Measurements from ENCODE around the gene YWHAH.

YWHAH gene

DNA sequence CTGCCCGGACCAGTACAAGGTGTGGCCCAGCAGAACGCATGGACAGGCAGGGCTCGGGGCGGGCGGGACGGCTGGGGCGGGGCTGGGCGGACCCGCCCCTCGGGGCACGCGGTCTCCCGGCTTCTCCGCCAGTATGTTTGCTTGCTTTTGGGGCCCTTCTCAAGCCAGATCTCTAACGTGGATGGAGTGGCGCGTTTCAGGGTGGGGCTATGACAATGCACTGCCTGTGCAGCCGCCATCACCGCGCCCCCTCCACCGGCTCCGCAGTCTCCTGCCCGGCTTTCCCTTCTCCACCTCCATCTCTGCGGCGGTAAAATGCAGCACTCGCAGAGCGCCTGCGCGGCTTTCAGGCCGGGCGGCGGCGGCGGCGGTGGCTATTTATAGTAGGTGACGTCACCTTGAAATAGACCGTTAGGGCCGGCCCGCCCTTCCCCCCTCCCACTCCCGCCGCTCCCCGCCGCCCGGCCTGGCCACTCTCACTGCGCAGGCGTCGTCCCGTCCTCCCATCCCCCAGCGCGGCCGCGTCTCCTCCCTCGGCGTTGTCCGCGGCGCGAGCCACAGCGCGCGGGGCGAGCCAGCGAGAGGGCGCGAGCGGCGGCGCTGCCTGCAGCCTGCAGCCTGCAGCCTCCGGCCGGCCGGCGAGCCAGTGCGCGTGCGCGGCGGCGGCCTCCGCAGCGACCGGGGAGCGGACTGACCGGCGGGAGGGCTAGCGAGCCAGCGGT lies at the start of gene YWHAH:
TSS of gene YWHAH (plus strand) at position 558 of the 722 bp plus-strand sequence. CDS start 199 bp downstream, outside the sequence.
- peak within 1 kb of the TSS; percentile 82 for H3K4me3 ChIP-seq (ENCODE audit: low read depth, low read length)
- TF ChIP-seq, protein P1, sequence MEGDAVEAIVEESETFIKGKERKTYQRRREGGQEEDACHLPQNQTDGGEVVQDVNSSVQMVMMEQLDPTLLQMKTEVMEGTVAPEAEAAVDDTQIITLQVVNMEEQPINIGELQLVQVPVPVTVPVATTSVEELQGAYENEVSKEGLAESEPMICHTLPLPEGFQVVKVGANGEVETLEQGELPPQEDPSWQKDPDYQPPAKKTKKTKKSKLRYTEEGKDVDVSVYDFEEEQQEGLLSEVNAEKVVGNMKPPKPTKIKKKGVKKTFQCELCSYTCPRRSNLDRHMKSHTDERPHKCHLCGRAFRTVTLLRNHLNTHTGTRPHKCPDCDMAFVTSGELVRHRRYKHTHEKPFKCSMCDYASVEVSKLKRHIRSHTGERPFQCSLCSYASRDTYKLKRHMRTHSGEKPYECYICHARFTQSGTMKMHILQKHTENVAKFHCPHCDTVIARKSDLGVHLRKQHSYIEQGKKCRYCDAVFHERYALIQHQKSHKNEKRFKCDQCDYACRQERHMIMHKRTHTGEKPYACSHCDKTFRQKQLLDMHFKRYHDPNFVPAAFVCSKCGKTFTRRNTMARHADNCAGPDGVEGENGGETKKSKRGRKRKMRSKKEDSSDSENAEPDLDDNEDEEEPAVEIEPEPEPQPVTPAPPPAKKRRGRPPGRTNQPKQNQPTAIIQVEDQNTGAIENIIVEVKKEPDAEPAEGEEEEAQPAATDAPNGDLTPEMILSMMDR (conservative IDR thresholded peaks at IDR 0.05; ENCODE audit: low read depth, low read length), result no peak
- DNase-seq (ENCODE audit: low read depth), result peak; percentile 95

DNA sequence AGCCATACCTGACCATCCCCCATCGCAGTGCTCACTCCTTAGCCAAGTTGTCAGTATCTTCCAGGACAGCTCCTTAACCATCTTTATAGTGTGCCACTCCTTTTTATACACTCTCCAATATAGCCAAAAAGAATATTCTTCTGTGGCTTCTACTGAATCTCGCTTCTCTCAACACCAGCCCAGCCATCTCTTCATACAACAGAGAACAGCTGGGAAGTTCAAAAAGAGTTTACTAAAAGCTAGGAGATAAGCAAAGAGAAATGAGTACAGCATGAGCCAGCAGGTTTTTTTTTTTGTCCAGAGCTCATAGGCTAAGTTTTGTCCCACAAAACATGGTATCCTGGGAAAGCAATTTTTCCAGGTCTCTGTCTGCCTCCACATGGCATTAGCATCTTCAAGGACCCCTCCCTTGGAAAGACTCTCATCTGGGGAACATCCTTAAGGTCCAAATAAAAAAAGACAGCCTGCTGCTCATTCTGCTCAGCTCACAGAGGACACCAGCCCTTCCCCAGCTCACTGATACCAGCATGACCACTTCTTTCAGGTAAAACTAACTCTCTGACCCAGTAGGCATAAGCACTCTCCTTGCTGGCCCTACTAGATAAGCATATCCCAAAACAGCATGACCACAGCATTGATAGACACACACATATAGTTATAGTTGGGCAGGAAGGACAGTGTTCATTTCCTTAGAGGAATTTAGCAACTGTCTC lies 48.8 kb upstream of the YWHAH start:
- DNase-seq (ENCODE audit: low read depth), result no peak
- TF ChIP-seq, protein P1 (conservative IDR thresholded peaks at IDR 0.05; ENCODE audit: low read depth, low read length), result no peak
- H3K4me3 ChIP-seq (ENCODE audit: low read depth, low read length), result no peak overlapping the region

DNA sequence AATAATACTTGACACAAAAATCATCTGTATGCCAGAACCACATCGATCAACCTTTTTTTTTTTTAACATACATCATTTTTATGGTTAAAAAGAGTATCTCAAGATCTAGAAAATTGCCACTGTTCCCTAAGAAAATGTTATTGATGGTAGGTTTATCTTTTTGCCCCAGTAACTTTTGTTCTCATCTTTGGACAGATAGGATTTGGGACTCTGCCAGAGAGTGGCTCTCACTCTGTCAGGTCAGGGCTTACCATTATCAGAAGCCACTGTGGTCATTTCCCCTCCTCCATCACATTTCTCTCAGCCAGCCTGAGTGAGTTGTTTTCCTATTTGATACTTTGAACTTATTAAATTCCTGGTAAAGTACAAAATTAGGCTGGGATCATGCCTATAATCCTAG lies 47.9 kb upstream of the YWHAH start:
- TF ChIP-seq, protein P1 (conservative IDR thresholded peaks at IDR 0.05; ENCODE audit: low read depth, low read length), result no peak
- no peak for DNase-seq (ENCODE audit: low read depth)
- no peak overlapping the region for H3K4me3 ChIP-seq (ENCODE audit: low read depth, low read length)

DNA sequence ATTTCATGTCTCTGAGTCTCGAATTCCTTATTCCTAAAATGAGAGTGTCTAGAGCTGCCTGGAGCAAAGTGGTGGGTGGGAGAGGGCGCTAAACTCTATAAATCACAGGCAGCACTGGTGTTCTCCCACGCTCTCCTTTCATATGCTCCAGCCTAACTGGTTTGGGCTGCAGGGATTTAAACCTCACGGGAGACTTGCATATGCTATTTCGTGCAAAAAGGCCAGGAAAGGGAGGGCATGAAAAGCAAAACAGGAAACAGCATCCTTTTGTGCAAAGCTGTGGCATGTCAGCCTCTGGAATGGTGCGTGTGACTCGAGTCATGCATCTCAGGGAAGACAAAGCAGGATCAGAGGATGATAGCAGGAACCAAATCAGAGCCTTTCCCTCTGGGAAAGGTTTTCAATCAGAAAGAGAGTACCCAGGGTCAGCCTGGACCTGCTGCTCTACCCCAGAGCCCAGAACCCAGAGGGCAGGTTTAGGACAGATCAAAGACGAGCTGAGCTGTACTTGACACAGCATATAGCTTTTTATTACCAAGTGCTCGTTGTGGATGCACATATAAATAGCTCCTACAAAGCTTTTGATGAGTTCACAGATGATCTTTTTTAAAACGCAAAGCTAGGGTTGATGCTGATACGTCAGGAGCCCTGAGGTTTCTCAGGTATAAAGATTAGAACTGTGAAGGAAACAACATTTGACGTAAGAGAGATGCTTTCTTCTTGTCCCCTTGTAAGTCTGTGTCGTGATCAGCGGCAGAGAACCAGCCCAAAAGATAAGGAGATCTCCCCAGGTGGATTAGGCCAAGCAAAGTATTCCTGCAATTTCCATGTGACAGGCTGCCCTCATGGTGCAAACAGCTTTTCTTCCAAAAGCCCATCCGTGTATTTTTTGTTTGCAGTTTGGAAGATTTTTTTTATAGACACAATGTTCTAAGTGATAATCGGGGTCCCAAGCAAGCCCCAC lies 46.2 kb upstream of the YWHAH start:
- no peak for DNase-seq (ENCODE audit: low read depth)
- H3K4me3 ChIP-seq (ENCODE audit: low read depth, low read length), result no peak overlapping the region
- TF ChIP-seq, protein P1 (conservative IDR thresholded peaks at IDR 0.05; ENCODE audit: low read depth, low read length), result no peak

DNA sequence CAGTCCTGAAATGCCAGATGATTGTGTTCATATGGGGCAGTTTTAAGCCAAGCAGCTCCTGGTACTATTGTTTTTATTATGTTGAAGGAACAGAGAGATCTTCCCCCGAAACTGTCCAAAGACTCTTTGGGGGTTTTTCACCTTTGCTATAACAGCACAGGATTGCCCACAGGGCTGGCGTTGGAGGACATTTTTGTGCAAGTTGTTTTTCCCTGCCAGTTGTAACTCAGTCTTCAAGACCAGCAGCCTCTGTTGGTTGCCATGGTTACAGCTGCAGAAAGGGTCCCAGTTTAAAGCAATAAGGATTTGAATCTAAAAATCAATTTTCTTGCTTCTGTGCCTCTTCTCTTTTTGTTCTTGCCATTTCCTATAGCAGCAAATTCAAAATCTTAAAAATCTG lies 45.4 kb upstream of the YWHAH start:
- TF ChIP-seq, protein P1 (conservative IDR thresholded peaks at IDR 0.05; ENCODE audit: low read depth, low read length), result no peak
- DNase-seq (ENCODE audit: low read depth), result no peak
- no peak overlapping the region for H3K4me3 ChIP-seq (ENCODE audit: low read depth, low read length)

DNA sequence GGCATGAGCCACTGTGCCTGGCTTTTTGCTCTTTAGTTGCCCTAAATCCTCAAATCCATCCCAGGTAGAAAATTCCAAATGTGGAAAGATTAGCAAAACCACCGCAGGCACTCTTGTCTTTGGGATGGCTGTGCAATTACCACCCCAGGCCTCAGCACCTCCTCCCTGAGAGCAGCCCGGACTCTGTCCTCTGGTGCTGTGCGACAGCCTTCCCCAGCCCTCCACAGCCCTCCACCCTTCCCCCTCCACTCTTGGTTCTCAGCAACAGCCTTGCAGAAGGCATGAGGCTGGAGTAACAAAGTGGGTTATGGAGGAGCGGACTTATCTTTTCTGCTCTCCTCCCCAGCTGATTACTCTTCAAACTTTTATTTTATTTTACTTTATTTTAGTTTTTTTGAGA lies 44.7 kb upstream of the YWHAH start:
- no peak overlapping the region for H3K4me3 ChIP-seq (ENCODE audit: low read depth, low read length)
- TF ChIP-seq, protein P1 (conservative IDR thresholded peaks at IDR 0.05; ENCODE audit: low read depth, low read length), result no peak
- DNase-seq (ENCODE audit: low read depth), result no peak

Data from choroid plexus epithelial cell (primary cell).